SJSA1 (cell line): Measurements from ENCODE around the gene THEM5. TPM values are rescaled to one million over a fixed set of nuclear protein-coding genes. Genes with fewer than 3 reads are reported as not detected.

Experiments
- DNase-seq, 2 experiments: peaks; one replicate each; pipeline ENCODE4 v3.0.0-alpha.2; 2015 to 2020; ENCODE audit warnings: low spot score in 2 of 2, low read depth in 1 of 2
- H3K27ac ChIP-seq: fragments of 250-450 bp; sonication (Bioruptor Pico); 2 replicates; pipeline ENCODE4 v1.5.1; 2020; ENCODE audit warnings: mild to moderate bottlenecking, moderate library complexity
- H3K27me3 ChIP-seq: fragments of 250-450 bp; sonication (Bioruptor Pico); replicated peaks from 2 replicates; pipeline ENCODE4 v1.5.1; 2020; ENCODE audit warnings: mild to moderate bottlenecking, moderate library complexity
- H3K36me3 ChIP-seq: fragments of 250-450 bp; sonication (Bioruptor Pico); 2 replicates; pipeline ENCODE4 v1.5.1; 2020; ENCODE audit warnings: mild to moderate bottlenecking
- H3K4me1 ChIP-seq: fragments of 250-450 bp; sonication (Bioruptor Pico); replicated peaks from 2 replicates; pipeline ENCODE4 v1.6.1; 2021; ENCODE audit warnings: mild to moderate bottlenecking
- H3K4me3 ChIP-seq: fragments of 250-450 bp; sonication (Bioruptor Pico); 2 replicates; pipeline ENCODE4 v1.5.1; 2020; ENCODE audit warnings: mild to moderate bottlenecking
- H3K9me3 ChIP-seq: fragments of 250-450 bp; sonication (Bioruptor Pico); replicated peaks from 2 replicates; pipeline ENCODE4 v1.5.1; 2020; ENCODE audit warnings: mild to moderate bottlenecking
- total RNA-seq: library from RNA; depleted of rRNA; stranded (reverse); fragments of >200 nt; shearing (Covaris generic); gene quantifications from 2 replicates; pipeline ENCODE4 v1.2.3, GENCODE V29; 2014

THEM5 gene
- total RNA-seq, 1 experiment from 2014 or later, result not detected

- DNase-seq, result peak; percentile 52 to 71
- H3K4me1 ChIP-seq, result peaks cover 32% of the 10 kb centered on the region
- H3K36me3 ChIP-seq, result no peaks in the 10 kb centered on the region
- no peaks in the 10 kb centered on the region for H3K27me3 ChIP-seq
- no peak overlapping the region for H3K4me3 ChIP-seq
- peak overlapping the region; percentile 19; the same call in 1 of the 2 replicates for H3K27ac ChIP-seq
- H3K9me3 ChIP-seq, result no peaks in the 10 kb centered on the region
Observed at GRCh38 chr1:151841141-151841540, 12.4 kb downstream of the THEM5 start.

GRCh38 chr1:151840421-151840820 is 13.1 kb downstream of the THEM5 start:
- no peaks in the 10 kb centered on the region for H3K27me3 ChIP-seq
- H3K27ac ChIP-seq, result peak overlapping the region; percentile 57
- H3K9me3 ChIP-seq, result no peaks in the 10 kb centered on the region
- no peaks in the 10 kb centered on the region for H3K36me3 ChIP-seq
- no peak for DNase-seq
- H3K4me1 ChIP-seq, result peaks cover 27% of the 10 kb centered on the region
- peak overlapping the region; percentile 37 for H3K4me3 ChIP-seq

GRCh38 chr1:151839457-151840403 is 13.8 kb downstream of the THEM5 start, which contains the start of gene C2CD4D:
Gene C2CD4D, minus strand, starts transcription at chr1:151839820. Its CDS starts 831 bp downstream, at chr1:151838989.
- Histone ChIP-seq H3K4me1 (peaks cover 27% of the 10 kb centered on the region), H3K27ac (peak within 1 kb of the TSS; percentile 57), H3K27me3 (no peaks in the 10 kb centered on the region), H3K4me3 (peak within 1 kb of the TSS; percentile 37), H3K9me3 (no peaks in the 10 kb centered on the region), H3K36me3 (no peaks in the 10 kb centered on the region)
- peak; percentile 51 to 67 for DNase-seq

GRCh38 chr1:151839082-151839412 is 14.5 kb downstream of the THEM5 start:
- Histone ChIP-seq H3K27ac (no peak overlapping the region), H3K4me1 (peaks cover 27% of the 10 kb centered on the region), H3K27me3 (no peaks in the 10 kb centered on the region), H3K4me3 (no peak overlapping the region), H3K9me3 (no peaks in the 10 kb centered on the region), H3K36me3 (no peaks in the 10 kb centered on the region)
- no peak for DNase-seq

GRCh38 chr1:151838222-151839081 is 15.1 kb downstream of the THEM5 start:
- H3K27ac ChIP-seq, result no peak overlapping the region
- no peak overlapping the region for H3K4me3 ChIP-seq
- DNase-seq, result no peak
- no peaks in the 10 kb centered on the region for H3K27me3 ChIP-seq
- peaks cover 27% of the 10 kb centered on the region for H3K4me1 ChIP-seq
- no peaks in the 10 kb centered on the region for H3K9me3 ChIP-seq
- H3K36me3 ChIP-seq, result no peaks in the 10 kb centered on the region

- H3K4me1 ChIP-seq, result peaks cover 27% of the 10 kb centered on the region
- H3K4me3 ChIP-seq, result no peak overlapping the region
- DNase-seq, result no peak
- H3K36me3 ChIP-seq, result no peaks in the 10 kb centered on the region
- H3K27ac ChIP-seq, result no peak overlapping the region
- H3K9me3 ChIP-seq, result no peaks in the 10 kb centered on the region
- no peaks in the 10 kb centered on the region for H3K27me3 ChIP-seq
Observed at GRCh38 chr1:151837884-151838221, 15.7 kb downstream of the THEM5 start.

- Histone ChIP-seq H3K4me1 (peaks cover 27% of the 10 kb centered on the region), H3K36me3 (no peaks in the 10 kb centered on the region), H3K27ac (no peak overlapping the region), H3K9me3 (no peaks in the 10 kb centered on the region), H3K4me3 (no peak overlapping the region), H3K27me3 (no peaks in the 10 kb centered on the region)
- DNase-seq, result no peak
Observed at GRCh38 chr1:151837197-151837596, 16.3 kb downstream of the THEM5 start.

GRCh38 chr1:151835596-151835995 is 17.9 kb downstream of the THEM5 start:
- Histone ChIP-seq H3K9me3 (no peaks in the 10 kb centered on the region), H3K27me3 (no peaks in the 10 kb centered on the region), H3K4me1 (peaks cover 14% of the 10 kb centered on the region), H3K27ac (no peak overlapping the region), H3K36me3 (no peaks in the 10 kb centered on the region), H3K4me3 (no peak overlapping the region)
- DNase-seq, result no peak

GRCh38 chr1:151834239-151834638 is 19.3 kb downstream of the THEM5 start:
- Histone ChIP-seq H3K27ac (no peak overlapping the region), H3K36me3 (no peaks in the 10 kb centered on the region), H3K9me3 (no peaks in the 10 kb centered on the region), H3K4me3 (no peak overlapping the region), H3K4me1 (peaks cover under 1% of the 10 kb centered on the region), H3K27me3 (no peaks in the 10 kb centered on the region)
- DNase-seq, result no peak

GRCh38 chr1:151833172-151833900 is 20.2 kb downstream of the THEM5 start:
- H3K27ac ChIP-seq, result no peak overlapping the region
- no peaks in the 10 kb centered on the region for H3K9me3 ChIP-seq
- no peak overlapping the region for H3K4me3 ChIP-seq
- H3K4me1 ChIP-seq, result no peaks in the 10 kb centered on the region
- H3K27me3 ChIP-seq, result no peaks in the 10 kb centered on the region
- H3K36me3 ChIP-seq, result no peaks in the 10 kb centered on the region
- DNase-seq, result no peak

GRCh38 chr1:151832318-151832980 is 21.1 kb downstream of the THEM5 start:
- no peaks in the 10 kb centered on the region for H3K27me3 ChIP-seq
- no peaks in the 10 kb centered on the region for H3K9me3 ChIP-seq
- no peak overlapping the region for H3K4me3 ChIP-seq
- no peak overlapping the region for H3K27ac ChIP-seq
- H3K36me3 ChIP-seq, result no peaks in the 10 kb centered on the region
- no peak for DNase-seq
- no peaks in the 10 kb centered on the region for H3K4me1 ChIP-seq

- Histone ChIP-seq H3K9me3 (no peaks in the 10 kb centered on the region), H3K27ac (no peak within 1 kb of the TSS), H3K4me3 (no peak within 1 kb of the TSS), H3K27me3 (no peaks in the 10 kb centered on the region), H3K36me3 (no peaks in the 10 kb centered on the region), H3K4me1 (no peaks in the 10 kb centered on the region)
- no peak for DNase-seq
Observed at GRCh38 chr1:151831605-151832004, 21.9 kb downstream of the THEM5 start, which contains the start of gene RORC. Gene RORC, minus strand, starts transcription at chr1:151831802. Its CDS starts 38 bp downstream, at chr1:151831764.

GRCh38 chr1:151831256-151831591 is 22.3 kb downstream of the THEM5 start:
- Histone ChIP-seq H3K27ac (no peak overlapping the region), H3K36me3 (no peaks in the 10 kb centered on the region), H3K27me3 (no peaks in the 10 kb centered on the region), H3K4me3 (no peak overlapping the region), H3K9me3 (no peaks in the 10 kb centered on the region), H3K4me1 (no peaks in the 10 kb centered on the region)
- no peak for DNase-seq
